PC-3 (cell line): Measurements from ENCODE around the gene C17orf100.

Source experiments
- CTCF ChIP-seq: fragments of 300-600 bp; sonication (generic); conservative IDR thresholded peaks from 2 replicates; pipeline ENCODE4 v1.5.1; 2017; ENCODE audit warnings: antibody characterized with exemption, low read depth, mild to moderate bottlenecking, low read length
- EZH2 ChIP-seq: fragments of 300-600 bp; sonication (generic); IDR thresholded peaks from one replicate; pipeline ENCODE4 v1.6.1; 2017; ENCODE audit warnings: antibody characterized with exemption, mild to moderate bottlenecking, low read length; ENCODE audit not compliant: unreplicated experiment
- EZH2phosphoT487 ChIP-seq: fragments of 300-600 bp; sonication (generic); IDR thresholded peaks from 2 replicates; pipeline ENCODE4 v1.6.1; 2018; ENCODE audit warnings: mild to moderate bottlenecking, antibody characterized with exemption, low read length, borderline replicate concordance

GRCh38 chr17:6660101-6660500 is 8.5 kb downstream of the C17orf100 start:
- TF ChIP-seq CTCF (no peak), EZH2 (no peak), EZH2phosphoT487 (no peak)
